ENCODE results near the gene SURF6.
"Not testable (repeated sequence)": the region's sequence is repeated elsewhere in the genome, so short reads cannot be mapped to it uniquely, and the experiment has no call there.

Gene SURF6

DNA sequence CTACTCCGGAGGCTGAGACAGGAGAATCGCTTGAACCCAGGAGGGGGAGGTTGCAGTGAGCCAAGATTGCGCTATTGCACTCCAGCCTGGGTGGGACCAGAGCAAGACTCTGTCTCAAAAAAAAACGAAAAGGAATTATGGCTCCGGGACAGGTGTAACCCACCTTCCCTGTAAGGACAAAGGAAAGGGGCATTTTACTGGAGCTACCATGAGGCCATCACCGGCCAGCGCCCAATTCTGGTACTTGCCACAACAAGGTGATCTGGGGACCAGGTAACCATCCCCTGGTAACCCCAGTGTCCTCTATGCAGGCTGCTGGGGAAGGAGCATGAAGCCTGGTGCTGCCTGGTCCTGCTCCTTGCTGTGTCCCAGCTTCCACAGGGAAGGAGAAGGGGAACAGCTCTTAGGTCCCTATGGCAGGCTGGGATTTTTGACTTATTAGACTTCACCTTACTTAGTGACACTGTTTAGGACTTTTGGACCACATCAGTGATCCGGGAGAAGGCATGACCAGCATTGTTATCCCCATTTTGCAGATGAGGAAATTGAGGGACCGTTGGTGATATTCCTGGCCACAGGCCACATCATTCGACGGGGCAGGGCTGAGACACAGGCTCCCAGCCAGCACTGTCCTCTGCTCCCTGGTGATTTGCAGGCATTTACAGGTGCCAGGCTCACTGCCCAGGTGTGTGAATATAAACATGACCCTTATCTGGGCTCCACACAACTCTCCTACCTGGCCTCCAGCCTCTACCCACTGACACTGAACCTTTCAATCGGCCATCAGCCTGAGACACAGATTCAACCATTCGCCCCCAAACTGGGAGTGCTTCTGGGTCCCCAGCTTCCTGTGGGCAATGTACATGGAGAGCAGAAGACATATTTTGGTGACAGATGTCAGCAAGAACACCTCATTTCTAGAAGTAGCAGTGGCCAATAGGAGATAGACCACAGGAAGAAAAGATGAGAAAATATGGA is 34.4 kb downstream of the SURF6 start (continued):
- TF ChIP-seq, protein P1, sequence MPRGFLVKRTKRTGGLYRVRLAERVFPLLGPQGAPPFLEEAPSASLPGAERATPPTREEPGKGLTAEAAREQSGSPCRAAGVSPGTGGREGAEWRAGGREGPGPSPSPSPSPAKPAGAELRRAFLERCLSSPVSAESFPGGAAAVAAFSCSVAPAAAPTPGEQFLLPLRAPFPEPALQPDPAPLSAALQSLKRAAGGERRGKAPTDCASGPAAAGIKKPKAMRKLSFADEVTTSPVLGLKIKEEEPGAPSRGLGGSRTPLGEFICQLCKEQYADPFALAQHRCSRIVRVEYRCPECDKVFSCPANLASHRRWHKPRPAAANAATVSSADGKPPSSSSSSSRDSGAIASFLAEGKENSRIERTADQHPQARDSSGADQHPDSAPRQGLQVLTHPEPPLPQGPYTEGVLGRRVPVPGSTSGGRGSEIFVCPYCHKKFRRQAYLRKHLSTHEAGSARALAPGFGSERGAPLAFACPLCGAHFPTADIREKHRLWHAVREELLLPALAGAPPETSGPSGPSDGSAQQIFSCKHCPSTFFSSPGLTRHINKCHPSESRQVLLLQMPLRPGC (tag by site-specific recombination; IDR thresholded peaks at IDR 0.05): no peak
- TF ChIP-seq ZNF266 (tag by site-specific recombination; IDR thresholded peaks at IDR 0.05; ENCODE audit: low read depth) (no peak), ZNF580 (tag by site-specific recombination; IDR thresholded peaks at IDR 0.05) (no peak)

GRCh38 chr9:133299996-133300395 is 36.0 kb downstream of the SURF6 start:
- POLR2A ChIA-PET; H3K4me3 ChIP-seq (ENCODE audit: low read depth, low read length); H3K27ac ChIP-seq (ENCODE audit: extremely low read depth, low read depth, low read length); H3K4me1 ChIP-seq (ENCODE audit: control insufficient read depth, insufficient read depth, low read length); H3K9me3 ChIP-seq (ENCODE audit: control insufficient read depth, insufficient read depth, low read depth, low read length); H3K36me3 ChIP-seq (ENCODE audit: control insufficient read depth in 2 of 2, insufficient read depth in 1 of 2, low read length in 2 of 2): not testable (repeated sequence)
- CTCF ChIA-PET: interaction anchor here (0.6 to 0.7 kb wide), 2 partner anchors 42 to 114 kb away, joined by 3 to 5 read pairs; no protein-coding TSS in a partner anchor

DNA sequence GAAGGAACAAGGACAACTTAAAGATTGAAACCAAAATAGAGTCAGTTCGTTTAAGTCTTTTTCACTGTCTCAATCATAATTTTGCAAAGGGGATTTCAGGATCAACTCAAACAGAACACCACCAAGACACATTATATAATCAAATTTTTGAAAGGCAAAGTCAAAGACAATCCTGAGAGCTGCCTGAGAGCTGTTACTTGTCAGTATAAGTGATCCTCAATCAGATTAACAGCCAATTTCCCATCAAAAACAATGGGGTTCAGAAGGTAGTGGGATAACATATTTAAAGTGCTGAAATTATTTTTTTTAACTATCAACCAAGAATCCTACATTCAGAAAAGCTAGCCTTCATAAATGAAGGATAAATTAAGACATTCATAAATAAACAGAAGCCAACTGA is 41.7 kb downstream of the SURF6 start:
- TF ChIP-seq ZNF311 (tag by site-specific recombination; IDR thresholded peaks at IDR 0.05; ENCODE audit: borderline replicate concordance) (no peak), ZNF544 (tag by site-specific recombination; IDR thresholded peaks at IDR 0.05) (no peak), ZFP41 (tag by site-specific recombination; IDR thresholded peaks at IDR 0.05; ENCODE audit: borderline replicate concordance) (no peak)
- no peaks in the 10 kb centered on the region for H3K36me3 ChIP-seq (ENCODE audit: control insufficient read depth in 2 of 2, insufficient read depth in 1 of 2, low read length in 2 of 2)
- no peaks in the 10 kb centered on the region for H3K4me1 ChIP-seq (ENCODE audit: control insufficient read depth, insufficient read depth, low read length)
- H3K4me3 ChIP-seq (ENCODE audit: low read depth, low read length): no peak overlapping the region
- CTCF ChIA-PET: interaction anchor here (0.5 to 0.9 kb wide), 2 partner anchors 9 to 55 kb away, joined by 3 to 5 read pairs; no protein-coding TSS in a partner anchor
- POLR2A ChIA-PET: no interaction called here
- no peak overlapping the region for H3K27ac ChIP-seq (ENCODE audit: extremely low read depth, low read depth, low read length)
- H3K9me3 ChIP-seq (ENCODE audit: control insufficient read depth, insufficient read depth, low read depth, low read length): no peaks in the 10 kb centered on the region

DNA sequence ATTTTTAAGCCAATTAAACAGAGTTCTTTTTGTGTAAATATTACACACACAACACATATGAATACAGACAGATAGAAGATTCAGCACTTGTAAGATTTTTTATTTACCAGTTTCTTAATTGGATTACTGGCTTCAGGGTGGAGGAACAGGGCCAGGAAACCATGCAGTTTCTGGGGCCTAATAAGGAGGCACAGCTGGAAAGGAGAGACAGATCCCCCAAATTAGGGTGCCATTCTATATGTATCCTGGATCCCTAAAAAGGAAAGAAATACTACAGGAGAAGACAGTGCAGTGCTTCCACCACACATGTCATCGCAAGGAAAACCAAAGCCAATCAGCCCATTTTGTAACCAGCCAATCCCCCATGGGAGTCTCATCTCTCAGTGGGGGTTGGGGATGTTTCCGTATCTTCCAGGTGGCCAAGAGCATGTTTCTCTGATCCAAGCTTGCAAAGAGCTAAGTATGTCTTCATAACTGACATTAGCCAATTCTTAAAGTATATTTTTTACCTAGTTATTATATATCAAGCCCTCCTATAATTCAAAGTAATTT is 45.2 kb downstream of the SURF6 start:
- H3K9me3 ChIP-seq (ENCODE audit: control insufficient read depth, insufficient read depth, low read depth, low read length): no peaks in the 10 kb centered on the region
- H3K4me3 ChIP-seq (ENCODE audit: low read depth, low read length): no peak overlapping the region
- ChIA-PET POLR2A (no interaction called here), CTCF (interaction anchor here (0.6 kb wide), 1 partner anchor 62 kb away, joined by 3 read pairs; no protein-coding TSS in a partner anchor)
- no peaks in the 10 kb centered on the region for H3K36me3 ChIP-seq (ENCODE audit: control insufficient read depth in 2 of 2, insufficient read depth in 1 of 2, low read length in 2 of 2)
- TF ChIP-seq SETDB1 (IDR thresholded peaks at IDR 0.05; ENCODE audit: insufficient read length, low read length) (peak; percentile 98), IKZF3 (tag by site-specific recombination; IDR thresholded peaks at IDR 0.05) (no peak), MZF1 (tag by site-specific recombination; IDR thresholded peaks at IDR 0.05; ENCODE audit: borderline replicate concordance) (0 out of 2 replicates have a peak, but pooled peaks have one; percentile 16)
- no peak overlapping the region for H3K27ac ChIP-seq (ENCODE audit: extremely low read depth, low read depth, low read length)
- H3K4me1 ChIP-seq (ENCODE audit: control insufficient read depth, insufficient read depth, low read length): no peaks in the 10 kb centered on the region

- Histone ChIP-seq H3K9me3 (ENCODE audit: control insufficient read depth, insufficient read depth, low read depth, low read length) (no peaks in the 10 kb centered on the region), H3K36me3 (ENCODE audit: control insufficient read depth in 2 of 2, insufficient read depth in 1 of 2, low read length in 2 of 2) (no peaks in the 10 kb centered on the region), H3K4me1 (ENCODE audit: control insufficient read depth, insufficient read depth, low read length) (no peaks in the 10 kb centered on the region), H3K4me3 (ENCODE audit: low read depth, low read length) (no peak overlapping the region), H3K27ac (ENCODE audit: extremely low read depth, low read depth, low read length) (no peak overlapping the region)
- TF ChIP-seq PRDM6 (tag by site-specific recombination; IDR thresholded peaks at IDR 0.05): no peak
- no peak for TF ChIP-seq SP7 (tag by site-specific recombination; IDR thresholded peaks at IDR 0.05)
- TF ChIP-seq, protein P2, sequence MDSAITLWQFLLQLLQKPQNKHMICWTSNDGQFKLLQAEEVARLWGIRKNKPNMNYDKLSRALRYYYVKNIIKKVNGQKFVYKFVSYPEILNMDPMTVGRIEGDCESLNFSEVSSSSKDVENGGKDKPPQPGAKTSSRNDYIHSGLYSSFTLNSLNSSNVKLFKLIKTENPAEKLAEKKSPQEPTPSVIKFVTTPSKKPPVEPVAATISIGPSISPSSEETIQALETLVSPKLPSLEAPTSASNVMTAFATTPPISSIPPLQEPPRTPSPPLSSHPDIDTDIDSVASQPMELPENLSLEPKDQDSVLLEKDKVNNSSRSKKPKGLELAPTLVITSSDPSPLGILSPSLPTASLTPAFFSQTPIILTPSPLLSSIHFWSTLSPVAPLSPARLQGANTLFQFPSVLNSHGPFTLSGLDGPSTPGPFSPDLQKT (IDR thresholded peaks at IDR 0.05; ENCODE audit: borderline replicate concordance, low read depth, low read length): no peak
- no peak for TF ChIP-seq KLF10 (tag by site-specific recombination; IDR thresholded peaks at IDR 0.05)
- ChIA-PET CTCF (interaction anchor here (0.8 to 1.3 kb wide), 4 partner anchors 43 to 100 kb away, joined by 3 to 7 read pairs (median 4); no protein-coding TSS in a partner anchor), POLR2A (interaction anchor here (0.6 kb wide), 1 partner anchor 114 kb away, joined by 4 read pairs; no protein-coding TSS in a partner anchor)
These were observed 49.5 kb downstream of the SURF6 start for GRCh38 chr9:133286523-133286922.
